ENCODE results near the gene CEP44.
"Not testable (repeated sequence)": the region's sequence is repeated elsewhere in the genome, so short reads cannot be mapped to it uniquely, and the experiment has no call there.

Gene CEP44, protein sequence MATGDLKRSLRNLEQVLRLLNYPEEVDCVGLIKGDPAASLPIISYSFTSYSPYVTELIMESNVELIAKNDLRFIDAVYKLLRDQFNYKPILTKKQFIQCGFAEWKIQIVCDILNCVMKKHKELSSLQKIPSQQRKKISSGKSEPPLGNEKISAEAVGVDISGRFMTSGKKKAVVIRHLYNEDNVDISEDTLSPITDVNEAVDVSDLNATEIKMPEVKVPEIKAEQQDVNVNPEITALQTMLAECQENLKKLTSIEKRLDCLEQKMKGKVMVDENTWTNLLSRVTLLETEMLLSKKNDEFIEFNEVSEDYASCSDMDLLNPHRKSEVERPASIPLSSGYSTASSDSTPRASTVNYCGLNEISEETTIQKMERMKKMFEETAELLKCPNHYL

GRCh38 chr4:174283507-174284471 lies at the start of gene CEP44, which contains the start of gene FBXO8:
Gene CEP44, plus strand, starts transcription at chr4:174283911. Its CDS starts 15,211 bp downstream, at chr4:174299122.
Gene FBXO8, minus strand, starts transcription at chr4:174283667. Its CDS starts 20,575 bp downstream, at chr4:174263092.
- Mint-ChIP-seq H3K4me1 (ENCODE audit: low read depth) (peaks cover 69% of the 10 kb centered on the region), H3K27me3 (no peaks in the 10 kb centered on the region)

DNA sequence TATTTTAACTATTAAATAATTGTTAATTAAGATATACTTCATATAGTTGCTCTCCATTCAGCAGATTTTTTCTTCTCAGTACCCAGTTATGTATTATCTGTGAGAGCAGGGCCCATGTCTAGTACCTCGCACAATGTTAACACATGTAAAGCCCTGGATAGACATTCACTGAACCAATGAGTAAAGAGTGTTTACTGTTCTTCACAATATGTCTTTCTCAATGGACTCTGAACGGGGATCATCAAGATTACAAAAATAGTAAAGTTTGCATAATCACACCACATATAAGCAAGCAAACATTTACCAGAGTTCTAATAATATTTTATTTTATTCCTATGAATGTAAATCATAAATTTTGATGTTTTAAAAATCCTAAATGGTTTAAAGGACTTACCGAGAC lies 47.4 kb upstream of the CEP44 start:
- Mint-ChIP-seq H3K27ac (no peak overlapping the region), H3K4me1 (ENCODE audit: low read depth) (no peaks in the 10 kb centered on the region), H3K4me3 (no peak overlapping the region), H3K27me3 (no peaks in the 10 kb centered on the region), H3K9me3 (ENCODE audit: low read depth) (no peaks in the 10 kb centered on the region), H3K36me3 (no peaks in the 10 kb centered on the region)

More at GRCh38 chr4:174283507-174284471, at the start of gene CEP44, which contains the start of gene FBXO8:
- Mint-ChIP-seq H3K27ac (peak within 1 kb of the TSS; percentile 100), H3K9me3 (ENCODE audit: low read depth) (no peaks in the 10 kb centered on the region), H3K4me3 (peak within 1 kb of the TSS; percentile 100), H3K36me3 (peaks cover 9% of the 10 kb centered on the region)

DNA sequence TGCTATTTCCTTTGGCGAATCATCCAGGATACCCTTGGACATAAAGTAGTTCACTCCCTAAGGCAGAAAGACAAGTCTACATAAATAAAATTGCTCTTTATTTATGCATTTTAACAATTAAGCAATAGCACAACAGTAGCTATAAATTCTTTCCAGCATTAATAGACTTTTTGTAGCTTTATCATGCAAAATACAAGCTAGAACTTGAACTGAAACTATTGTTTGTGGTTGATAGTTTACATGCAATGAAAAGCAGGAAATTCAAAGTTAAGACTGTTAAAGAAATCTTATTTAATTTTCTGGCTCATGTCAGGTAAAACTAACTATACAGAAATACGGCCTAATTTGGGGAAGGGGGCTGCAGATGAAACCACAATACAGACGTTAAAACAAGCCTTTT lies 42.5 kb upstream of the CEP44 start:
- Mint-ChIP-seq H3K4me1 (ENCODE audit: low read depth) (no peaks in the 10 kb centered on the region), H3K27ac (no peak overlapping the region), H3K4me3 (no peak overlapping the region), H3K27me3 (no peaks in the 10 kb centered on the region), H3K36me3 (no peaks in the 10 kb centered on the region), H3K9me3 (ENCODE audit: low read depth) (no peaks in the 10 kb centered on the region)

DNA sequence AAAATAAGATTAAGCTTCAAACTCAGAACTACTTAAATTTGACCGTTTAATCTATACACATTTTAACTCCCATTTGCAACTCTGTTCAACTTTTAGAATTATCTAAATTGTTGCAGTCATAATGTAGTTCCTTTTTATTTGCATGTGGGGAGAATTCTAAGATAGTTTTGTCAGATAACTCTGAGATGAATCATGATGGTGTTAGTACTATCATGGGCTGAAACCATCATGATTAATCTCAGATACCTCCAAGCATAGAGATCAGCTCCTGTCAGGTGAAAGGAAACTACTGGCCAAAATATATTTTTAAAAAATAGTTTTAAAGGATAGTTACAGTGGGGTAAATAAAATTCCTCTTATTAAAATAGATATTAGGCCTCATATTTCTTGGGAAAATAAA lies 39.3 kb upstream of the CEP44 start:
- H3K4me1 Mint-ChIP-seq (ENCODE audit: low read depth) = no peaks in the 10 kb centered on the region
- no peaks in the 10 kb centered on the region for H3K9me3 Mint-ChIP-seq (ENCODE audit: low read depth)
- H3K4me3 Mint-ChIP-seq = no peak overlapping the region
- no peak overlapping the region for H3K27ac Mint-ChIP-seq
- H3K27me3 Mint-ChIP-seq = no peaks in the 10 kb centered on the region
- no peaks in the 10 kb centered on the region for H3K36me3 Mint-ChIP-seq

DNA sequence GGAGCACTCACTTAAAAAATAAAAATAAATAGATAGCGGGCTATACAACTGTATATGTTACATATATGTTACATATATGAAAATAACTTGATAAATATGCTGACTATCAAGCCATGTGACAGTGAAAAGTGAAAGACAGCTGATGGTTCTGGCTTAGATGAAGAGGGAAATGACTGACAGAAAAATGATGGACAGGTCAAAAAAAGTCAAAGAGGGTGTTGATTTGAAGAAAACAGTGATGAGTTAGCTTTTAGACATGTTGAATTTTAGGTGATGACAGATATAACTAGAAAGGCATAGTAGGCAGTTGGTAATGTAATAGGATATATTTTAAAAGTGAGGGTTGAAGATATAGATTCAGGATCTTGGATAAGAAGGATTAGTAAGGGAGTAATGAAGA lies 38.0 kb upstream of the CEP44 start:
- Mint-ChIP-seq H3K4me1 (ENCODE audit: low read depth) (peaks cover 2% of the 10 kb centered on the region), H3K9me3 (ENCODE audit: low read depth) (no peaks in the 10 kb centered on the region), H3K27ac (no peak overlapping the region), H3K4me3 (no peak overlapping the region), H3K27me3 (no peaks in the 10 kb centered on the region), H3K36me3 (peaks cover 4% of the 10 kb centered on the region)

- Mint-ChIP-seq H3K27me3 (no peaks in the 10 kb centered on the region), H3K4me3 (no peak overlapping the region), H3K4me1 (ENCODE audit: low read depth) (peaks cover 8% of the 10 kb centered on the region)
Measured at GRCh38 chr4:174248407-174248806, 35.3 kb upstream of the CEP44 start.

GRCh38 chr4:174252412-174252811 lies 31.3 kb upstream of the CEP44 start:
- Mint-ChIP-seq H3K27ac (no peak overlapping the region), H3K4me1 (ENCODE audit: low read depth) (peaks cover 19% of the 10 kb centered on the region), H3K27me3 (no peaks in the 10 kb centered on the region), H3K36me3 (peaks cover 11% of the 10 kb centered on the region), H3K4me3 (no peak overlapping the region), H3K9me3 (ENCODE audit: low read depth) (no peaks in the 10 kb centered on the region)

More at GRCh38 chr4:174248407-174248806, 35.3 kb upstream of the CEP44 start:
- peaks cover 5% of the 10 kb centered on the region for H3K36me3 Mint-ChIP-seq
- H3K27ac Mint-ChIP-seq = no peak overlapping the region
- H3K9me3 Mint-ChIP-seq (ENCODE audit: low read depth) = no peaks in the 10 kb centered on the region

- Mint-ChIP-seq H3K9me3 (ENCODE audit: low read depth) (no peaks in the 10 kb centered on the region), H3K27me3 (no peaks in the 10 kb centered on the region), H3K4me3 (no peak overlapping the region), H3K4me1 (ENCODE audit: low read depth) (peaks cover 18% of the 10 kb centered on the region), H3K27ac (no peak overlapping the region), H3K36me3 (peaks cover 12% of the 10 kb centered on the region)
Measured at GRCh38 chr4:174254613-174255012, 29.1 kb upstream of the CEP44 start.

GRCh38 chr4:174255374-174255773 lies 28.3 kb upstream of the CEP44 start:
- Mint-ChIP-seq H3K4me1 (ENCODE audit: low read depth) (peaks cover 18% of the 10 kb centered on the region), H3K36me3 (peaks cover 10% of the 10 kb centered on the region), H3K4me3 (no peak overlapping the region), H3K27me3 (no peaks in the 10 kb centered on the region), H3K9me3 (ENCODE audit: low read depth) (no peaks in the 10 kb centered on the region), H3K27ac (no peak overlapping the region)

GRCh38 chr4:174255786-174256185 lies 27.9 kb upstream of the CEP44 start:
- Mint-ChIP-seq H3K36me3 (peaks cover 8% of the 10 kb centered on the region), H3K4me3 (no peak overlapping the region), H3K27ac (no peak overlapping the region), H3K4me1 (ENCODE audit: low read depth) (peaks cover 18% of the 10 kb centered on the region), H3K9me3 (ENCODE audit: low read depth) (no peaks in the 10 kb centered on the region), H3K27me3 (no peaks in the 10 kb centered on the region)

DNA sequence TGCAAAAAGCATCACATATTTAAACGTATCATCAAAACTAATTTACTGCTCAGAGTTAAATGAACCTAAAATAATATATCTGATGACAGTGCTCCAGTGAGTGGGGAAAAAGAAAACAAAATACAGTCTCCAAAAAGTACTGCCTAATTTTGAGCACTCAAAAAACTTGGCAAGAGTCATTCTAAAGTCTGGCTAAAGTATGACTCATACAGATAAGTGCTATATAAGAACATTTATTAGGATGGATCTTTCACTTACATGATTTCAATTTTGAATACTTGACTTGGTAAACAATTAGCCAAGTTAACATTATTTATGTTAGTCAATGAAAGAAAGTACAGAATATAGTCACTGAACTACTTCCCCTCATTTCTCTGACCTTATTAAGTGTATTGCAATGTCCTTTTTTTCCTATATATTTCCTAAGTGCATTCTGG lies 27.4 kb upstream of the CEP44 start:
- H3K27me3 Mint-ChIP-seq = no peaks in the 10 kb centered on the region
- no peaks in the 10 kb centered on the region for H3K9me3 Mint-ChIP-seq (ENCODE audit: low read depth)
- peaks cover 8% of the 10 kb centered on the region for H3K36me3 Mint-ChIP-seq

DNA sequence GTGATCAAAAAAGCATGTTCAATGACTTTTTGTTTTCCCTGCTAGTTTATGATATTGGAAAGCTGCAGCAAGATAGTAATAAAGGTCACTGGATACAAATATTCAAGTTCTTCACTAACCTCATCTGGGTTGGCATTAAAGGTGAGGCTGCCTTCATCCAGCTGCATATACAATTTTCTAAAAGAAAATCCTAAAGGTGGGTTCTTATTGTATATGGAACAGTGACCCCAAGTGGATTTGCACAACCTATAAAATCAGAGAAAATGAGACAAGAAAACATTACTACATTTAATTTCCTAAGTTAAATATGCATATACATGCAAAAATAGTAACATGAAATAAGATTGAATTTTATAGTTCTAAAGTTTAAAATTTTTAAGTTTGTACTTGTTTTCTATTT lies 24.1 kb upstream of the CEP44 start:
- Mint-ChIP-seq H3K27me3 (no peaks in the 10 kb centered on the region), H3K36me3 (peaks cover 8% of the 10 kb centered on the region), H3K4me1 (ENCODE audit: low read depth) (peaks cover 14% of the 10 kb centered on the region), H3K27ac (no peak overlapping the region), H3K9me3 (ENCODE audit: low read depth) (no peaks in the 10 kb centered on the region), H3K4me3 (no peak overlapping the region)

More for the DNA sequence above, 27.4 kb upstream of the CEP44 start:
- Mint-ChIP-seq H3K4me3 (no peak overlapping the region), H3K27ac (no peak overlapping the region), H3K4me1 (ENCODE audit: low read depth) (peaks cover 18% of the 10 kb centered on the region)

DNA sequence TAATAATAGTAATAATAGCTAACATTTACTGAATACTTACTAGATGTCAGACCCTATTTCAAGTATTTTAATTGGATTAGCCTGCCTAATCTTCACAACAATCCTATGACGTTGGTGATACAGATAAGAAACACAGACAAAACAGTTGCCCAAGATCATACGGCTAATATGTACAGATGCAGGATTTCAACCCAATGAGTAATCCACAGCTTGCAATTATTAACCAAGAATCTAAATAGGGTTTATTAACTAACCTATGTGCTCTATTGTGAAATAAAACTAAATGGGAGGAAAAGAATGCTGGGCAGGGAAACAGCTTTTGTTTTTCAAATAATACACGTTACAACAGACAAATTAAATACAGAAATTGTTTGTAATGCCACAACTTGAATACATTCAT lies 23.6 kb upstream of the CEP44 start:
- Mint-ChIP-seq H3K4me3 (no peak overlapping the region), H3K4me1 (ENCODE audit: low read depth) (peaks cover 15% of the 10 kb centered on the region), H3K27me3 (no peaks in the 10 kb centered on the region), H3K36me3 (peaks cover 8% of the 10 kb centered on the region), H3K9me3 (ENCODE audit: low read depth) (no peaks in the 10 kb centered on the region), H3K27ac (no peak overlapping the region)

DNA sequence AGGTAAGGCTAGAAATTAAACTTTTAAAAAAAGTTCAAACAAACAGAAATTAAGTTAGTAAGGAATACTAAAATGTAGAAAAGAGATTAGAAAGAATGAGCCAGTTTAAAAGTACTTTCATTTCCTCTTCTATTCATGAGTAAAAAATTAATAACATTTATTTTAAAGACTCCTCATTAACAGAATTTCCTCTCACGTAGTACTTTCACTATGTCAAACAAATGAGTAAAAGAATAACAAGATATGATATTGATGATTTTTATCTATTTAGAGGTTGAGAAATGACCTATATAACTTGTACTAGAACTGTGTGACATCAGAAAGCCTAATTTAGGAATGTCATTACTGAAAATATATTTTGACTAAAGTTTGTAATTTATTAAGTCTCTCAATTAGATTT lies 22.3 kb upstream of the CEP44 start:
- not testable (repeated sequence) for H3K36me3 Mint-ChIP-seq; H3K9me3 Mint-ChIP-seq (ENCODE audit: low read depth); H3K27me3 Mint-ChIP-seq; H3K4me3 Mint-ChIP-seq; H3K27ac Mint-ChIP-seq
- peaks cover 15% of the 10 kb centered on the region for H3K4me1 Mint-ChIP-seq (ENCODE audit: low read depth)

Measured in activated naive CD8-positive, alpha-beta T cell (primary cell).